SK-N-SH treated with all-trans-retinoic acid at 6 μM for 48 hours (cell line): ENCODE results near the gene IFTAP.
A peak's percentile ranks its signal among the peaks of the same experiment; 100 is the strongest.

ENCODE experiments used
- ARNTL ChIP-seq: fragments of 450-650 bp; formaldehyde crosslinking; IDR thresholded peaks from 2 replicates; pipeline ENCODE4 v1.5.0; 2020; ENCODE audit warnings: low read depth, mild to moderate bottlenecking, moderate library complexity, borderline replicate concordance
- CREB5 ChIP-seq: fragments of 250-450 bp; sonication (Bioruptor Pico); IDR thresholded peaks from 2 replicates; pipeline ENCODE4 v1.5.1; 2020; ENCODE audit warnings: low read depth, mild to moderate bottlenecking, moderate library complexity
- ESRRG ChIP-seq: fragments of 250-450 bp; sonication (Bioruptor Pico); IDR thresholded peaks from 2 replicates; pipeline ENCODE4 v1.6.1; 2021; ENCODE audit warnings: mild to moderate bottlenecking
- OSR1 ChIP-seq: fragments of 250-450 bp; sonication (Bioruptor Pico); IDR thresholded peaks from 2 replicates; pipeline ENCODE4 v1.8.0; 2022; ENCODE audit warnings: moderate library complexity, mild to moderate bottlenecking, inconsistent platforms
- PATZ1 ChIP-seq: fragments of 250-450 bp; sonication (Bioruptor Pico); IDR thresholded peaks from 2 replicates; pipeline ENCODE4 v1.8.0; 2020; ENCODE audit warnings: mild to moderate bottlenecking, moderate library complexity, borderline replicate concordance
- RARB ChIP-seq: fragments of 250-450 bp; sonication (Bioruptor Pico); IDR thresholded peaks from 2 replicates; pipeline ENCODE4 v1.8.0; 2021; ENCODE audit warnings: mild to moderate bottlenecking, moderate library complexity
- TCF4 ChIP-seq: fragments of 250-450 bp; sonication (Bioruptor Pico); IDR thresholded peaks from 2 replicates; pipeline ENCODE4 v1.8.0; 2021; ENCODE audit warnings: mild to moderate bottlenecking, moderate library complexity, borderline replicate concordance
- ZFP3 ChIP-seq: fragments of 250-450 bp; sonication (Bioruptor Pico); IDR thresholded peaks from 2 replicates; pipeline ENCODE4 v1.5.0; 2020; ENCODE audit warnings: mild to moderate bottlenecking, moderate library complexity
- ZNF8 ChIP-seq: fragments of 450-650 bp; formaldehyde crosslinking; IDR thresholded peaks from 2 replicates; pipeline ENCODE4 v1.5.0; 2020; ENCODE audit warnings: mild to moderate bottlenecking, moderate library complexity
- TF ChIP-seq, protein P1 (sequence below): fragments of 250-450 bp; sonication (Bioruptor Pico); IDR thresholded peaks from 2 replicates; pipeline ENCODE4 v1.5.1; 2021; ENCODE audit warnings: mild to moderate bottlenecking, moderate library complexity

- TF ChIP-seq PATZ1 (CRISPR knock-in tag), result no peak
- TF ChIP-seq ESRRG (CRISPR knock-in tag), result no peak
- 0 out of 2 replicates have a peak, but pooled peaks have one; percentile 50 for TF ChIP-seq ZFP3 (CRISPR knock-in tag)
- no peak for TF ChIP-seq CREB5
- no peak for TF ChIP-seq ARNTL (CRISPR knock-in tag)
- no peak for TF ChIP-seq TCF4 (CRISPR knock-in tag)
- TF ChIP-seq, protein P1, sequence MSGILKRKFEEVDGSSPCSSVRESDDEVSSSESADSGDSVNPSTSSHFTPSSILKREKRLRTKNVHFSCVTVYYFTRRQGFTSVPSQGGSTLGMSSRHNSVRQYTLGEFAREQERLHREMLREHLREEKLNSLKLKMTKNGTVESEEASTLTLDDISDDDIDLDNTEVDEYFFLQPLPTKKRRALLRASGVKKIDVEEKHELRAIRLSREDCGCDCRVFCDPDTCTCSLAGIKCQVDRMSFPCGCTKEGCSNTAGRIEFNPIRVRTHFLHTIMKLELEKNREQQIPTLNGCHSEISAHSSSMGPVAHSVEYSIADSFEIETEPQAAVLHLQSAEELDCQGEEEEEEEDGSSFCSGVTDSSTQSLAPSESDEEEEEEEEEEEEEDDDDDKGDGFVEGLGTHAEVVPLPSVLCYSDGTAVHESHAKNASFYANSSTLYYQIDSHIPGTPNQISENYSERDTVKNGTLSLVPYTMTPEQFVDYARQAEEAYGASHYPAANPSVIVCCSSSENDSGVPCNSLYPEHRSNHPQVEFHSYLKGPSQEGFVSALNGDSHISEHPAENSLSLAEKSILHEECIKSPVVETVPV (CRISPR knock-in tag), result no peak
- no peak for TF ChIP-seq ZNF8 (CRISPR knock-in tag)
- no peak for TF ChIP-seq RARB (CRISPR knock-in tag)
- TF ChIP-seq OSR1 (CRISPR knock-in tag), result no peak
Measured at GRCh38 chr11:36594316-36594989, at the start of gene IFTAP.
